ENCODE data around the gene ISOC2.
A peak's percentile ranks its signal among the peaks of the same experiment; 100 is the strongest.

Gene ISOC2

GRCh38 chr19:55488986-55489710 lies 27.7 kb upstream of the ISOC2 start:
- peaks cover 27% of the 10 kb centered on the region for H3K4me1 ChIP-seq (ENCODE audit: insufficient read depth, low read length)

DNA sequence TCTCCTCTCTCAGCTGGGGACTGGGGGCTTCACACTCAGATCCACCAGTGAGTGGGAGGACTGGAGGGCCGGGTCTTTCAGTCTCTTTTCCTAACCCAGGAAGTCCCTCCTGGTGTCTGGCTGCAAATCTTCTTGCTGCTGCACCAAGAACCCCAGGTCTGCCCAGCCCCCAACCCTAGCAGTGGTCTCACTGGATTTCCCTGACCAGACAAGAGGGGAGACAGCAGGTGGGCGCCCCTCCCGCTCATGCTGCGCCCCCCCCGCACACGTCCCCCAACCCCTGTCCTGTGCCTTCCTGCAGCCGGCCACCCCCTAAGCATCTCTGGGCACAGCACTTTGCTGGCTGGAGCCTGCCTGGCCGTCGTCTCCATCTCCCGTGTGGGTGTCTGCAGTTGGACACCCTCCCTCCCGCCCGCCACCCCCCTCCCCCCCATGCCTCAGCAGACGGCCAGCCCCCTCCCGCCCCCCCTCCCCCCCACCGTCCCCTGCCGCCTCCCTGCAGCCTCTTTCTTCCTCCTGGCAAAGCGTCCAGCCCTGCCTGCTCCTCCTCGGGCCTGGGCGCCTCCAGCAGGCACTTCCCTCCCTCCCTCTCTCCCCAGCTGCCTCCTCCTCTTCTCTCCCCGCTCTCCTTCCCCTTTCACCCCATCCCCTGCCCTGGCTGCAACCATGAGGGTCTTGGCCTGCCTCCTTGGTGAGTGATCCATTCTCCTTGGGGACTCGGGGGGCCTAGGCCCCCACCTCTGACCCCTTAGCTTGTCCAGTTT lies 26.7 kb upstream of the ISOC2 start, which contains the start of gene SSC5D:
SSC5D (plus strand) TSS at position 513 of the 764 bp plus-strand sequence; CDS start at position 667, 154 bp downstream.
- 0 out of 2 replicates have a peak within 1 kb of the TSS, but pooled peaks have one; percentile 2 for H3K4me2 ChIP-seq (ENCODE audit: insufficient read depth, low read length)
- H3K9ac ChIP-seq (ENCODE audit: low read depth, low read length), result no peak within 1 kb of the TSS
- no peak within 1 kb of the TSS for H2AFZ ChIP-seq (ENCODE audit: low read depth, low read length)
- DNase-seq (no peak), ATAC-seq (ENCODE audit: insufficient read depth, low read depth) (no peak)
- peaks cover 37% of the 10 kb centered on the region for H3K4me1 ChIP-seq (ENCODE audit: insufficient read depth, low read length)
- TF ChIP-seq EZH2 (IDR thresholded peaks at IDR 0.05; ENCODE audit: borderline replicate concordance, low read depth, low read length, severe bottlenecking) (no peak), CTCF (IDR thresholded peaks at IDR 0.05; ENCODE audit: borderline replicate concordance, extremely low read depth, low read length, poor library complexity, severe bottlenecking) (no peak)
- H3K36me3 ChIP-seq (ENCODE audit: insufficient read depth, low read length), result peaks cover 6% of the 10 kb centered on the region; the same call in 1 of the 2 replicates
- no peak within 1 kb of the TSS for H3K4me3 ChIP-seq (ENCODE audit: low read depth in 1 of 2, low read length in 2 of 2)
- no peaks in the 10 kb centered on the region for H3K9me3 ChIP-seq (ENCODE audit: insufficient read depth, low read length, severe bottlenecking)
- H3K79me2 ChIP-seq (ENCODE audit: insufficient read depth, low read length), result peaks cover 9% of the 10 kb centered on the region
- no peak within 1 kb of the TSS for H3K27ac ChIP-seq (ENCODE audit: low read length)
- no peaks in the 10 kb centered on the region for H3K27me3 ChIP-seq (ENCODE audit: insufficient read depth, low read length, poor library complexity)
- peaks cover 4% of the 10 kb centered on the region; the same call in 1 of the 2 replicates for H4K20me1 ChIP-seq (ENCODE audit: insufficient read depth, low read length)

More at GRCh38 chr19:55488986-55489710, 27.7 kb upstream of the ISOC2 start:
- Histone ChIP-seq H3K27me3 (ENCODE audit: insufficient read depth, low read length, poor library complexity) (no peaks in the 10 kb centered on the region), H3K79me2 (ENCODE audit: insufficient read depth, low read length) (peaks cover 9% of the 10 kb centered on the region), H3K4me2 (ENCODE audit: insufficient read depth, low read length) (no peak overlapping the region), H3K9me3 (ENCODE audit: insufficient read depth, low read length, severe bottlenecking) (no peaks in the 10 kb centered on the region), H3K27ac (ENCODE audit: low read length) (no peak overlapping the region), H3K4me3 (ENCODE audit: low read depth in 1 of 2, low read length in 2 of 2) (no peak overlapping the region), H2AFZ (ENCODE audit: low read depth, low read length) (no peak overlapping the region), H3K36me3 (ENCODE audit: insufficient read depth, low read length) (no peaks in the 10 kb centered on the region; the same call in 1 of the 2 replicates), H3K9ac (ENCODE audit: low read depth, low read length) (no peak overlapping the region), H4K20me1 (ENCODE audit: insufficient read depth, low read length) (no peaks in the 10 kb centered on the region)
- no peak for ATAC-seq (ENCODE audit: insufficient read depth, low read depth)
- DNase-seq, result no peak
- TF ChIP-seq EZH2 (IDR thresholded peaks at IDR 0.05; ENCODE audit: borderline replicate concordance, low read depth, low read length, severe bottlenecking), result no peak
- TF ChIP-seq CTCF (IDR thresholded peaks at IDR 0.05; ENCODE audit: borderline replicate concordance, extremely low read depth, low read length, poor library complexity, severe bottlenecking), result no peak

GRCh38 chr19:55486971-55487923 lies 25.8 kb upstream of the ISOC2 start:
- Histone ChIP-seq H3K36me3 (ENCODE audit: insufficient read depth, low read length) (peaks cover 14% of the 10 kb centered on the region), H3K9ac (ENCODE audit: low read depth, low read length) (no peak overlapping the region), H3K27me3 (ENCODE audit: insufficient read depth, low read length, poor library complexity) (no peaks in the 10 kb centered on the region), H3K27ac (ENCODE audit: low read length) (no peak overlapping the region), H3K9me3 (ENCODE audit: insufficient read depth, low read length, severe bottlenecking) (no peaks in the 10 kb centered on the region), H4K20me1 (ENCODE audit: insufficient read depth, low read length) (peaks cover 4% of the 10 kb centered on the region; the same call in 1 of the 2 replicates), H2AFZ (ENCODE audit: low read depth, low read length) (no peak overlapping the region), H3K4me1 (ENCODE audit: insufficient read depth, low read length) (peaks cover 37% of the 10 kb centered on the region), H3K4me2 (ENCODE audit: insufficient read depth, low read length) (0 out of 2 replicates have a peak overlapping the region, but pooled peaks have one; percentile 2), H3K4me3 (ENCODE audit: low read depth in 1 of 2, low read length in 2 of 2) (no peak overlapping the region), H3K79me2 (ENCODE audit: insufficient read depth, low read length) (peaks cover 9% of the 10 kb centered on the region)
- DNase-seq, result no peak
- no peak for TF ChIP-seq EZH2 (IDR thresholded peaks at IDR 0.05; ENCODE audit: borderline replicate concordance, low read depth, low read length, severe bottlenecking)
- TF ChIP-seq CTCF (IDR thresholded peaks at IDR 0.05; ENCODE audit: borderline replicate concordance, extremely low read depth, low read length, poor library complexity, severe bottlenecking), result no peak
- ATAC-seq (ENCODE audit: insufficient read depth, low read depth), result no peak

All from DND-41 (cell line).